Caco-2 (cell line): ENCODE results near the gene AFTPH. TPM values are rescaled to one million over a fixed set of nuclear protein-coding genes. Genes with fewer than 3 reads are reported as not detected.

Experiments used
- BruUV-seq: library from RNA; stranded (reverse); fragments of 400-500 nt; replicated peaks from 2 replicates; lab custom pipeline; 2021; lab: Mats Ljungman, UMichigan
- CTCF ChIA-PET: fragments of 300-600 bp; sonication (Branson Sonifier 250); formaldehyde crosslinking; loops from one replicate; lab custom pipeline; 2022; ENCODE audit warnings: antibody characterized with exemption; lab: Charles Lee
- POLR2A ChIA-PET: fragments of 300-600 bp; sonication (Branson Sonifier 250); formaldehyde crosslinking; loops from one replicate; lab custom pipeline; 2022; ENCODE audit warnings: antibody characterized with exemption; lab: Charles Lee
- DNase-seq, 2 experiments: peaks; one replicate each; pipeline versions ENCODE4 v3.0.0 to v3.0.0-alpha.2; 2020 to 2022
- H3K27me3 ChIP-seq: replicated peaks from 2 replicates; pipeline ENCODE4 v1.6.0; 2011; ENCODE audit warnings: low read length; ENCODE audit not compliant: control insufficient read depth, insufficient read depth
- H3K36me3 ChIP-seq: 2 replicates; pipeline ENCODE4 v1.5.1; 2011; ENCODE audit warnings: low read length; ENCODE audit not compliant: control insufficient read depth, insufficient read depth
- H3K4me1 ChIP-seq: fragments of 250-450 bp; sonication (Bioruptor Pico); 2 replicates; pipeline ENCODE4 v1.5.1; 2020; ENCODE audit warnings: mild to moderate bottlenecking
- H3K4me3 ChIP-seq: 2 replicates; pipeline ENCODE4 v1.5.1; 2011; ENCODE audit warnings: low read depth, mild to moderate bottlenecking, control low read depth, low read length
- H3K9me3 ChIP-seq: fragments of 250-450 bp; sonication (Bioruptor Pico); 2 replicates; pipeline ENCODE4 v1.5.1; 2020; ENCODE audit warnings: mild to moderate bottlenecking, moderate library complexity
- H3K27ac Mint-ChIP-seq: one replicate; pipeline ENCODE4 v1.8.0; 2022; ENCODE audit warnings: mixed read lengths; ENCODE audit not compliant: unreplicated experiment
- H3K27me3 Mint-ChIP-seq: one replicate; pipeline ENCODE4 v1.8.0; 2022; ENCODE audit warnings: mixed read lengths; ENCODE audit not compliant: insufficient read depth, unreplicated experiment
- H3K36me3 Mint-ChIP-seq: one replicate; pipeline ENCODE4 v1.8.0; 2022; ENCODE audit warnings: mild to moderate bottlenecking, mixed read lengths; ENCODE audit not compliant: insufficient read depth, unreplicated experiment
- H3K4me1 Mint-ChIP-seq: one replicate; pipeline ENCODE4 v1.8.0; 2022; ENCODE audit warnings: low read depth, mixed read lengths; ENCODE audit not compliant: unreplicated experiment
- H3K4me3 Mint-ChIP-seq: one replicate; pipeline ENCODE4 v1.8.0; 2022; ENCODE audit warnings: mild to moderate bottlenecking, moderate library complexity, mixed read lengths; ENCODE audit not compliant: unreplicated experiment
- H3K9me3 Mint-ChIP-seq: one replicate; pipeline ENCODE4 v1.8.0; 2022; ENCODE audit warnings: mixed read lengths; ENCODE audit not compliant: unreplicated experiment
- intact Hi-C: fragments of 100-400 bp; cut with micrococcal nuclease; formaldehyde crosslinking; loops from one replicate; pipeline ENCODE4 v1.10.0; 2022; ENCODE audit not compliant: unreplicated experiment
- total RNA-seq: library from RNA; stranded (reverse); gene quantifications from 2 replicates; pipeline ENCODE4 v1.2.3, GENCODE V29; 2022
- TF ChIP-seq, protein P1 (sequence below), 2 experiments: fragments of 200-600 bp in 1 of 2; IDR thresholded peaks; 1 replicate in 1 of 2; 2 replicates in 1 of 2; pipeline versions ENCODE4 v1.5.1 to v1.8.0; 2011 to 2022; ENCODE audit warnings: antibody characterized with exemption in 1 of 2, control low read depth in 1 of 2, inconsistent platforms in 1 of 2, low read depth in 1 of 2, low read length in 1 of 2, mild to moderate bottlenecking in 1 of 2, moderate library complexity in 1 of 2; ENCODE audit not compliant: insufficient read depth in 1 of 2, severe bottlenecking in 1 of 2, unreplicated experiment in 1 of 2

The AFTPH gene
- total RNA-seq, 1 experiment from 2014 or later = 30.1 TPM

- no peaks in the 10 kb centered on the region for H3K36me3 Mint-ChIP-seq
- H3K4me3 Mint-ChIP-seq = no peak overlapping the region
- H3K27ac Mint-ChIP-seq = no peak overlapping the region
- CTCF ChIA-PET = interaction anchor here (0.5 kb wide), 1 partner anchor 11 kb away, joined by 3 read pairs; no protein-coding TSS in a partner anchor
- no TSS peak for BruUV-seq
- peaks cover 9% of the 10 kb centered on the region for H3K4me1 ChIP-seq
- peaks cover 13% of the 10 kb centered on the region for H3K4me1 Mint-ChIP-seq
- H3K4me3 ChIP-seq = no peak overlapping the region
- POLR2A ChIA-PET = no interaction called here
- TF ChIP-seq, protein P1, sequence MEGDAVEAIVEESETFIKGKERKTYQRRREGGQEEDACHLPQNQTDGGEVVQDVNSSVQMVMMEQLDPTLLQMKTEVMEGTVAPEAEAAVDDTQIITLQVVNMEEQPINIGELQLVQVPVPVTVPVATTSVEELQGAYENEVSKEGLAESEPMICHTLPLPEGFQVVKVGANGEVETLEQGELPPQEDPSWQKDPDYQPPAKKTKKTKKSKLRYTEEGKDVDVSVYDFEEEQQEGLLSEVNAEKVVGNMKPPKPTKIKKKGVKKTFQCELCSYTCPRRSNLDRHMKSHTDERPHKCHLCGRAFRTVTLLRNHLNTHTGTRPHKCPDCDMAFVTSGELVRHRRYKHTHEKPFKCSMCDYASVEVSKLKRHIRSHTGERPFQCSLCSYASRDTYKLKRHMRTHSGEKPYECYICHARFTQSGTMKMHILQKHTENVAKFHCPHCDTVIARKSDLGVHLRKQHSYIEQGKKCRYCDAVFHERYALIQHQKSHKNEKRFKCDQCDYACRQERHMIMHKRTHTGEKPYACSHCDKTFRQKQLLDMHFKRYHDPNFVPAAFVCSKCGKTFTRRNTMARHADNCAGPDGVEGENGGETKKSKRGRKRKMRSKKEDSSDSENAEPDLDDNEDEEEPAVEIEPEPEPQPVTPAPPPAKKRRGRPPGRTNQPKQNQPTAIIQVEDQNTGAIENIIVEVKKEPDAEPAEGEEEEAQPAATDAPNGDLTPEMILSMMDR (IDR thresholded peaks at IDR 0.05; ENCODE audit: insufficient read depth in 1 of 2, low read depth in 1 of 2, low read length in 1 of 2, severe bottlenecking in 1 of 2, unreplicated experiment in 1 of 2) = no peak
- no peaks in the 10 kb centered on the region for H3K27me3 ChIP-seq
- intact Hi-C loops = no loop called here
- H3K9me3 Mint-ChIP-seq = no peaks in the 10 kb centered on the region
- no peaks in the 10 kb centered on the region for H3K9me3 ChIP-seq
- no peaks in the 10 kb centered on the region for H3K27me3 Mint-ChIP-seq
- DNase-seq = no peak
- H3K36me3 ChIP-seq = no peaks in the 10 kb centered on the region
Measured at GRCh38 chr2:64612575-64613195, 88.6 kb downstream of the AFTPH start.

DNA sequence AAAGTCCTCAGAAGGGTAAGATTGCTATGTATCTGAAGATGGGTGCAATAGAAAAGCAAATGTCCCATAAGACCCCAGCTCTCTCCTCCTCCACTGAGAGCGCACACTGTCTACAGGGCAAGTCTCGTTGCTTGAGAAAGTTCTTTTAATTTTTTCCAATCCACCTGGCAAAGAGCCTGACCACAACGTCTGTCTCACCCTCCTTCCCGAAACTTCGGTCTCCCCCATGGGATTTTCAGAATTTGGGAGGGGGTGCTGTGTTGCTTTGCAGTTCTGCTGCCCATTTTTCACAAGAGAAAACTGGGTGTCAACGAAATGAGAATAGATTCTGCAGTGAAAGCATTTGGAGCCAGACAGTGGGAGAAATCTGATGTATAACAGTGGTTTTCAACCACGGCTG, 89.1 kb downstream of the AFTPH start:
- Histone ChIP-seq H3K4me3 (no peak overlapping the region), H3K27me3 (no peaks in the 10 kb centered on the region), H3K9me3 (no peaks in the 10 kb centered on the region), H3K4me1 (peaks cover 3% of the 10 kb centered on the region), H3K36me3 (no peaks in the 10 kb centered on the region)
- ChIA-PET POLR2A (no interaction called here), CTCF (interaction anchor here (0.5 kb wide), 1 partner anchor 12 kb away, joined by 3 read pairs; no protein-coding TSS in a partner anchor)
- TF ChIP-seq, protein P1 (IDR thresholded peaks at IDR 0.05; ENCODE audit: insufficient read depth in 1 of 2, low read depth in 1 of 2, low read length in 1 of 2, severe bottlenecking in 1 of 2, unreplicated experiment in 1 of 2) = no peak
- no TSS peak for BruUV-seq
- H3K4me3 Mint-ChIP-seq = no peak overlapping the region
- H3K4me1 Mint-ChIP-seq = peaks cover 7% of the 10 kb centered on the region
- no peak overlapping the region for H3K27ac Mint-ChIP-seq
- intact Hi-C loops = no loop called here
- no peaks in the 10 kb centered on the region for H3K27me3 Mint-ChIP-seq
- H3K36me3 Mint-ChIP-seq = no peaks in the 10 kb centered on the region
- DNase-seq = no peak
- H3K9me3 Mint-ChIP-seq = no peaks in the 10 kb centered on the region

DNA sequence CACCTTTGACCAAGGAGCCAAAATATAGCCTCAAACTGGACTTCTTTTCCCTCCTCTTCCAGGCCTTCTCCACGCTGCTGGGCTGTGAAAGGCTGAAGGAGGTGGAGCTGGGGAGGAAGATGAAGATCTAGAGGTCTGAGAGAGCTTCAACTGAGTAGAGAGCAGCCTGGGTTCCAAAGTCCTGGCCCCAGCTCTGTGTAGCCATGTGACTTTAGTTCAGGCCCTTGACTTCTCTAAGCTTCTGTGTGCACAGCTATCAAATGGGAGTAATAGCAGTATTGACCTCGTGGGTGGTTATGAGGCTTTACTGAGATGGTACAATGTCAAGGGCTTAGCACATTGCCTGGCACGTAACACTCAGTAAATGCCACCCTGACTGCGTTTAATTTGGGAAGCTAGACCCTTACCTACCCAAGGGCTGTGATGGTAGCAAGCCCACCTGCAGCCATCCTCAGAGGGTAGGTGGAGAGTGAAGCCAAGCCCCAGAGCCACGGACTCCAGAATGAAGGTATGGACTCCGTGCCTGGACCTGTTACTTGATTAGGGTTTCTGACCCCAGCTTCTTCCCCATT, 91.2 kb downstream of the AFTPH start:
- Histone ChIP-seq H3K27me3 (no peaks in the 10 kb centered on the region), H3K4me3 (no peak overlapping the region), H3K4me1 (no peaks in the 10 kb centered on the region), H3K36me3 (no peaks in the 10 kb centered on the region), H3K9me3 (no peaks in the 10 kb centered on the region)
- ChIA-PET POLR2A (no interaction called here), CTCF (no interaction called here)
- Mint-ChIP-seq H3K27ac (no peak overlapping the region), H3K4me3 (no peak overlapping the region), H3K27me3 (no peaks in the 10 kb centered on the region), H3K36me3 (no peaks in the 10 kb centered on the region), H3K4me1 (peaks cover 6% of the 10 kb centered on the region), H3K9me3 (no peaks in the 10 kb centered on the region)
- no peak for DNase-seq
- intact Hi-C loops = no loop called here
- TF ChIP-seq, protein P1 (IDR thresholded peaks at IDR 0.05; ENCODE audit: insufficient read depth in 1 of 2, low read depth in 1 of 2, low read length in 1 of 2, severe bottlenecking in 1 of 2, unreplicated experiment in 1 of 2) = no peak
- no TSS peak for BruUV-seq
